HG02970 (cell line): ENCODE results near the gene TBRG1.

Source experiments
- ATAC-seq: cut with Tn5 transposase; IDR thresholded peaks from one replicate; pipeline ENCODE4 v1.9.1; 2021; ENCODE audit warnings: mild to moderate bottlenecking, moderate library complexity, moderate number of reproducible peaks; ENCODE audit not compliant: unreplicated experiment, low FRiP score

The TBRG1 gene

GRCh38 chr11:124612045-124612444 is 10.6 kb upstream of the TBRG1 start:
- ATAC-seq, result no peak

GRCh38 chr11:124612567-124613246 is 10.0 kb upstream of the TBRG1 start:
- ATAC-seq, result no peak

GRCh38 chr11:124618863-124619262 is 3.8 kb upstream of the TBRG1 start:
- no peak for ATAC-seq

- ATAC-seq, result no peak
These were observed 1.3 kb downstream of the TBRG1 start for GRCh38 chr11:124623861-124624525.

DNA sequence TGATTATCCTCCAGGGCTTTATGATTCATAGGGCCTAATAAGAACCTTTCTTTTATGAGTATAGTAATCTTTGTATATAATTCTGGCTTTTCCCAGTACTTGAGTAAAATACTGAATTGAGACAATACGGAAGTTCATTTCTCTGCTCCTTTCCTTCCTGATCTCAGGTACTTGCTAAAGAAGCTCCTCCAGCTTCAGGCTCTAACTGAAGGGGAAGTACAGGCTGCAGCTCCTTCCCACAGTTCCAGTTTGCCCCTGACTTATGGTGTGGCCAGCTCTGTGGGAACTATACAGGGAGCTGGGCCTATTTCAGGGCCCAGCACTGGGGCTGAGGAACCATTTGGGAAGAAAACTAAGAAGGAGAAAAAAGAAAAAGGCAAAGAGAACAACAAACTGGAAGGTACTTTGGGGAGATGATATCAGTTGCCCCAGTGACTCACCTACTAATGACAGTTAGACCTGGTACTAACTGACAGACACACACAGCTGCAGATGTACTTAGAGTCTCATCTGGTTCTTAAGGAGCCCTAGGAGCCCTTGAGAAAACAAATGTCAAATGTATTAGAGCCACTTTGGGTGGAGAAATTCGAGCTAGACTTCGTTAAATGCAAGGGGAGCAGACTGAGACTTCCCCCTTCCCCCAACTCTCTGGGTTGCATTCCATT is 3.0 kb downstream of the TBRG1 start:
- no peak for ATAC-seq

DNA sequence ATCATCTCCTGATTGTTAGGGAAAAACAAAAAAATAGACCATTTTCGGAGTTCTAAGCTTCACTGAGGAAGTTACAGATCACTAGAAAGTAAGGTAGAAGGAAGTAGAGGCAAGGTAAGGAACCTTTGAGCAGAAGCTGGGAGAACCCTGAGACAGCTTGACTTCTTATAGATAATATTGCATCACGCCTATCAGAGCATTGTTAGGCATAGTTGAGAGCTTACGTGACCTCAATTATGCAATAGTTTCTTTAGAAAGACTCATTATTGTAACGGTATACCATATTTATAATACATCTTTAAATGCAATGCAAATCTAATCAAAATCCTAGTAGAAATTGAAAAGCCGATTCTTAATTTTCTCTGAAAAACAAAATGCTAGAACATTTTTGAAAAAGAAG is 4.9 kb downstream of the TBRG1 start:
- no peak for ATAC-seq

GRCh38 chr11:124629961-124630360 is 7.3 kb downstream of the TBRG1 start:
- ATAC-seq, result no peak

DNA sequence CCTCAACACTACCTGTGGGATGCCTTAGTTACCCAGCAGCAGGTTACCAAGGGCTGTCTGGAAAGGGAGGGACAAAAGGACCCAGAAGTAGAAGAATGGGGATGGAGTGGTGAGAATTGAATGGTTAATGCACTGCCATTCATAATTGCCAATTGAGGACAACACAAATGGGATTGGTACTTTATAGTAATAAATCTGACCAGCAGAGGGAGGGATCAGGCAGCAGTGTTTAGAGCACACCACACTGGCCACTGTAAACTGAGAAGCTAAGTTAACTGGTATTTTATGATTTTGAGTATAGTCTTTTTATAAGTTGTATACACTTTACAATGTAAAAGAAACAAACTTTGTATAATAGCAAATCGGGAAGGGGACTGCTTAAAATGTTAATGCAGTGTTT is 10.7 kb downstream of the TBRG1 start:
- no peak for ATAC-seq

DNA sequence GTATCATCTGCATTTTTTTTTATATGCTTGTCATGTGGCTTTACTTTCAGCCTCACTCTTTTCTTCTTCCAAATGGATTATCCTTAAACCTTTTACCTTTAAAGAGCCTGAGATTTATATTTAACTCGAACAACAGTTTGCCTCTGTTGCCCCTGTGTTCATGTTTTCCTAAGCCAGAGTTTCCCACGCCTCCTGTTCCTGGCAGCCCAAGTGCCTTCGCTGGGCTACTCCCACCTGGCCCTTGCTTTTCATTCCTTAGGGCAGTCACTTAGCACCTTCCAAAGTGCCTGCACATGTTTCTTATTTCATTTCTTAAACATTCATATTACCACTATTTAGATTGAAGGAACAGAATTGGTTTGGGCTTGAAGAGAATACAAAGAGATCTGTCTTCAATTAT is 13.3 kb downstream of the TBRG1 start:
- ATAC-seq, result no peak

GRCh38 chr11:124638500-124638899 is 15.8 kb downstream of the TBRG1 start:
- no peak for ATAC-seq

DNA sequence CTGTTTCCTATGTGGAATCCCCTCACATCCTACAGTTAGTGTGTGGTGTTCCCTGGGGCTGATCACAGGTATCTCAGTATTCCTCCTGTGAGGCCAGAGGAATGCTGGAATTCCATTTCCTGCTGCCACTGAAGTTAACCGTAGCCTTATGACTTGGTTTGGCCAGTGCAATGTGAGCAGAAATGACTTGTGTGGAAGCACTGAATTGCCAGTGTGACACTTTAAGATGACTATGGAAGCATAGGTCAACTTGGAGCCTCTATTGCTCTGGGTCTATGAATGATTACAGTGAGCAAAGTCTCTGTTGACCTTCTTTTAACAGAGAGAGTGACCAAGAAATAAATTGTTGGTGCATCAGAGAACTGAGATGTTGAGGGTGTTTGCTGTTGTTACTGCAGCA is 16.5 kb downstream of the TBRG1 start:
- no peak for ATAC-seq

- no peak for ATAC-seq
These were observed 18.0 kb downstream of the TBRG1 start for GRCh38 chr11:124640666-124641065.

- no peak for ATAC-seq
These were observed 20.0 kb downstream of the TBRG1 start for GRCh38 chr11:124642628-124643027.

DNA sequence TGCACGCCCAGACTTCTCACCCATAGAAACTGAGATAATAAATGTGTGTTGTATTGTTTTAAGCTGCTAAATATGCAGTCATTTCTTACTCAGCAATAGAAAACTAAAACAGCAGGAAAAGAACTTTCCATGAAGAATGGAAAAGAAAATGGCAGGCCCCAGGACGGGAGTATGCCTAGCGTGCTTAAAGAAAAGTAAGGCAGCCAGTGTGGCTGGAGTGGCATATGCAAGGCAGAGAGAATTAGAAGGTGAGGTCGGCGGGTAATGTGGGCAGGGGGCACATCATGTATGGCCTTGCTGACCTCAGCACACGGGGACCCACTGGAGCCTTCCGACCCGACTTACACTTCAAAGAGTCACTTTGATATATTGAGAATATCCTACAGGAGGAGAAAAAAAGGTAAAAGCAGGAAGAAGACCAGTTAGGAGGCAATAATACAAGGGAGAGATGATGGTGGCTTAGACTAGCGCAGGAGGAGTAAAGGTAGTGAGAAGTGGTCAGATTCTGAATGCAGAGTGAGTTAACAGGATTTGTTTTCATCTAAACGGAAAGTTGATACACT is 20.5 kb downstream of the TBRG1 start:
- ATAC-seq, result no peak

GRCh38 chr11:124643605-124644425 is 21.2 kb downstream of the TBRG1 start:
- ATAC-seq, result no peak

GRCh38 chr11:124644426-124645280 is 22.0 kb downstream of the TBRG1 start:
- ATAC-seq, result no peak

- ATAC-seq, result no peak
These were observed 23.5 kb downstream of the TBRG1 start for GRCh38 chr11:124646148-124646547.

DNA sequence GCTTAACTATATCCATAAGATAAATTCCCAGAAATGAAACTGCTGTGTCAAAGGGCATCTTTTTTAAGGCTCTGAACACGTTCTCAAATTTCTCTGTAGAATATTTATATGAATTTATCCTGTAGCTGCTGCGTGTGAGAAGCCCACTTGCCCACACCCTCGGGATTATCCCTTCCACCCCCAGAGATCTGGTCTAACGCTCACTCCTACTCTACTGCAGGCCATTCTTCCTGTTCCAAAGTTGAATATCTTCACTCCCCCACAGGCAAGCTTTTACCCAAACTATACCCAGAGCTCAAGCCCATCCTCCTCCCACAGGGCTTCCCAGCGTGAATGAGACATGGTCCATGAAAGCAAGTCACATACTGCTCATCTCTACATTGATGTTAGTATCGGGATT is 25.9 kb downstream of the TBRG1 start:
- ATAC-seq, result no peak

DNA sequence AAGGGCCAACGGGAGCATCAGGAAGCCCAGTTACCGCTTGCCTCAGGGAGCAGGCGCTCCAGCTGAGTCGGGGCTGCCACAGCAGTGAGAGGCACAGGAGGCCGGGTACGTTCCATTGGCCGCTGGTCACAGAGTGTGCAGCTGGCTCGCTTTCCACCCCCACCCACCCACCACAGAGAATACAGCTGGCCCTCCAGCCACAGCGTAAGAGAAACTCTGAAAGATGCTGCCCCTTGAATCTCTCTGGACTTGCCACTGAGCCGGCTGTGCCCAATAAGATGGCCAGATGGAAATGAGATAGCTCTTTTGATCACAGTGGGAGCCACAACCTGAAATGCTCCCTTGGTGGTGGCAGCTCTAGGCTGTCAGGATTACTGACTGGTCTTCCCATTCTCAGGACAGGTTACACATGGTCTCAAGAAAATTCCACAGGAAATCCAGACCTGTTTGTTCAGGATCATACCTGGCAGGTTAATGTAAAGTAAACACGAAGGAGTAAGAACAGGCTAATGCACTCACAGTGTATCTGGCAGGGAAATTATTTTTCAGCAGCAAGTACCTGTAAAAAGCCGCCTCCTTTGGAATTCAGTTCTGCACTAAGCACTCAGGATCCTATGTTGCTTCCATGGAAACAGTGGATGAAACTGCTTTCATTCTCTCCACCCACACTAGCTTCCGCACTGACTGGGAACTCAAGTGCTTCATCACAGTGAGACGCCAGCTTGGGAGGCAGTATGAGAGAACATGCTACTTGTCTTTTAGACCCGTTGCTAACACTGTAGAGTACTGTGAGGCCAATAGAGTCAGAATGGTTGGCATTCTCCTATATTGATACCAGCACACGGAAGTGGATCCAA is 34.3 kb downstream of the TBRG1 start:
- no peak for ATAC-seq
